GM18498 (cell line): ENCODE results near the gene PTGS1.

Experiments
- ATAC-seq: cut with Tn5 transposase; IDR thresholded peaks from one replicate; pipeline ENCODE4 v1.9.1; 2021; ENCODE audit warnings: mild to moderate bottlenecking, moderate library complexity; ENCODE audit not compliant: unreplicated experiment

Gene PTGS1

DNA sequence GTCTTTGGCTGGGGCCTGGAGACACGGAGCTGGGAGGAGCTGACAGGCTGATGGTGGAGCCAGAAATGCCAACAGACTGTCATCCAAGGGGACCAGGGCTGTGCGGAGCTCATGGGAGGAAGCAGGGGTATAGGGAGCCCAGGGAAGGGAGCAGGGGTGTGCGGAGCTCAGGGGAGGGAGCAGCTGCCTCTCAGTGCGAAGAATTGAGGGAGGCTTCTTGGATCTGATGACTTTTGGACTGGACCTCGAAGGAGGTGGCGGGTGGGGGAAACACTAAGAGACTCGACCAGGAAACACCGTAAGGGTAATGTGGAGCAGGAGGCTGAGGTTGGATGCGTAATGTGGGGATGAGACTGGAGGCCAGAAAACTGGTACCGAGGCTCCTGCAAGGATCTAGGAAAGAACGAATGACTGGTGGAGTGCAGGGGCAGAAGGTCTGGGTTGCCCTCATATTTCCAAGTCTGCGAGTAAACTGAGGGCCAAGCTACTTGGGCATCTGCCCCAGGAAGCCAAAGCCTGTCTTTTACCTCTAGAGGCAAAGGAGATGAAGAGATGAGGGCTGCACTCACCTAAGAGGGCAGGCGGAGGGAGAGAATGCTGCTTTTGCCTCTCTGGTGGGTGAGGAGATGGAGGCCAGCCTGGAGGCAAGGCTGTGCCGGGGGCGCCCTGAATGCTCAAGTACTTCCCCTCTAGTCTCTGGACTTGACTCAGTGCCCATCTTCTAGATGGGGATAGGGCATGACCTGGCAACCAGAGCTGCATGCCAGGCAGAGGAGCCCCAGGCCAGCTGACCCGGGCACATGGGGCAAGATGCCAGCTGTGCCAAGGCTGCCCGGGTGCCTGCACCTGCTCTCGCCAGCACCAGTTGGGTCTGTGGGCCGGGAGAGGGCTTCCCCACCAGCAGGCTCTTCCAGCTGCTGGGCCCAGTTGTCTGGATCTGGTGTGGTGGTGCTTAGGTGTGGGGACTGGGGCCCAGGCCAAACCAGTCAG is 2.3 kb downstream of the PTGS1 start:
- no peak for ATAC-seq

GRCh38 chr9:122374885-122375420 is 4.1 kb downstream of the PTGS1 start:
- no peak for ATAC-seq

DNA sequence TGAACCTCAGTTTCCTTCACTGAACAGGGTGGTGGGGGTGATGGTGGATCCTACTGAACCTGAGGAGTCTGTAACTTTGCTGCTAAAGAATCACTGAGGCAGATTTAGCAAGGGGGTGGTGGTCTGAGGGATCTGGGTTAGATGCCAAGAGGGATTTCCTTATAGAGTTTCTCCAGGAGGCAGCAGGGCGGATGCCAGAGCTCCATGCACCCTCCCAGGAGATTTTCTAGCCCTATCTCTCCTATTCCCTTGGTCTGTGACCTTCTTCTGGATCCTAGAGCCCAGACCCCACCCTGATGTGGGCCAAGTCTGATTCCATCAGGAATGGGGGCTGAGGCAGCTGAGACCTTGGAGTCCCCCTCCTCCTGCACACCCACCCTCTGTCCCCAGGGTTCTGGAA is 6.0 kb downstream of the PTGS1 start:
- ATAC-seq: no peak

- ATAC-seq: no peak
Observed at GRCh38 chr9:122377241-122378164, 6.7 kb downstream of the PTGS1 start.

DNA sequence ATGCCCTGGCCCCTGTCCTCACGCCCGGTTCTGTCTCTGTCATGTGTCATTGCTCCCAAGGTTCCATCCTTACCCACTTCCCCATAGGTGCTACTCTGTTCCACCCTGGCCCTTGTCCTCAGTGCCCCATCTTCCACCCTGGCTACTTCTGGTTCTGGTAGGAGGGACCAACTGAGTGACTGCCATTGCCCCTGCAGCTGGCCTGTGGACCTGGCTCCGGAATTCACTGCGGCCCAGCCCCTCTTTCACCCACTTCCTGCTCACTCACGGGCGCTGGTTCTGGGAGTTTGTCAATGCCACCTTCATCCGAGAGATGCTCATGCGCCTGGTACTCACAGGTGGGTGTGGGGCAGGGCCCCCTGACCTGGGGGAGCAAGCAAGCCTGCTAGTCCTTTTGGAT is 7.4 kb downstream of the PTGS1 start:
- no peak for ATAC-seq

GRCh38 chr9:122379340-122379739 is 8.5 kb downstream of the PTGS1 start:
- no peak for ATAC-seq

DNA sequence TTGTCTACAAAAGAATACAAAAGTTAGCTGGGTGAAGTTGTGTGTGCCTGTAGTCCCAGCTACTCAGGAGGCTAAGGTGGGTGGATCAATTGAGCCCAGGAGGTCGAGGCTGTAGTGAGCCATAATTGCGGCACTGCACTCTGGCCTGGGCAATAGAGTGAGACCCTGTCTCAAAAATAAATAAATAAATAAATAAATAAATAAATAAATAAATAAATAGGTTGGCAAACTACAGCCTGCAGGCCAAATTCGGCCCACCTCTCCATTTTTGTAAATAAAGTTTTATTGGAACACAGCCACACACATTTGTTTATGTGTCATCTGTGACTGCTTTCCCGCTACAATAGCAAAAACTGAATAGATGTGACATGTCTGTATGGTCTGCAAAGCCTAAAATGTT is 9.5 kb downstream of the PTGS1 start:
- no peak for ATAC-seq

DNA sequence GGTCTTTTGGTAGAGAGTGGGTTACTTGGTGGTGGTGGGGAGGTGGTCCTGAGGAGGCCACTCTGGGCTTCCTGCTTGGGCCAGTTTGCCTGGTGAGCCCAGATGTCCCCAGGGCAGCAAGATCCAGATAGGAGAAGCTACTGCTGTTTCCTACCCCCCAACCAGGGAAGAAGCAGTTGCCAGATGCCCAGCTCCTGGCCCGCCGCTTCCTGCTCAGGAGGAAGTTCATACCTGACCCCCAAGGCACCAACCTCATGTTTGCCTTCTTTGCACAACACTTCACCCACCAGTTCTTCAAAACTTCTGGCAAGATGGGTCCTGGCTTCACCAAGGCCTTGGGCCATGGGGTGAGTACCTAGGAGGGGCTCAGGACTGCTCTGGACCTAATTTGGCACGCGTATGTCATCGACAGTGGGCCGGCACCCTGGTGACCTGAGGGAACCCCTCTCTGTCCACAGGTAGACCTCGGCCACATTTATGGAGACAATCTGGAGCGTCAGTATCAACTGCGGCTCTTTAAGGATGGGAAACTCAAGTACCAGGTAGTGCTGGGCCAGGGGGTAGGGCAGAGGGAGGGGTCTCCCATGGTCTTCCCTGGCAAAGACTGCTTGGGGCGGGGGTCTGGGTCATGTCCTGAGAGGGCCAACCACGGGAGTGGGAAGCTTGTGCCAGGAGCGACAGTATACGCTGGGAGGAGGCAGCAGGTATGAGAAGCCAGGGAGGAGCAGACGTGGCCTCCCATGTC is 10.6 kb downstream of the PTGS1 start:
- no peak for ATAC-seq

DNA sequence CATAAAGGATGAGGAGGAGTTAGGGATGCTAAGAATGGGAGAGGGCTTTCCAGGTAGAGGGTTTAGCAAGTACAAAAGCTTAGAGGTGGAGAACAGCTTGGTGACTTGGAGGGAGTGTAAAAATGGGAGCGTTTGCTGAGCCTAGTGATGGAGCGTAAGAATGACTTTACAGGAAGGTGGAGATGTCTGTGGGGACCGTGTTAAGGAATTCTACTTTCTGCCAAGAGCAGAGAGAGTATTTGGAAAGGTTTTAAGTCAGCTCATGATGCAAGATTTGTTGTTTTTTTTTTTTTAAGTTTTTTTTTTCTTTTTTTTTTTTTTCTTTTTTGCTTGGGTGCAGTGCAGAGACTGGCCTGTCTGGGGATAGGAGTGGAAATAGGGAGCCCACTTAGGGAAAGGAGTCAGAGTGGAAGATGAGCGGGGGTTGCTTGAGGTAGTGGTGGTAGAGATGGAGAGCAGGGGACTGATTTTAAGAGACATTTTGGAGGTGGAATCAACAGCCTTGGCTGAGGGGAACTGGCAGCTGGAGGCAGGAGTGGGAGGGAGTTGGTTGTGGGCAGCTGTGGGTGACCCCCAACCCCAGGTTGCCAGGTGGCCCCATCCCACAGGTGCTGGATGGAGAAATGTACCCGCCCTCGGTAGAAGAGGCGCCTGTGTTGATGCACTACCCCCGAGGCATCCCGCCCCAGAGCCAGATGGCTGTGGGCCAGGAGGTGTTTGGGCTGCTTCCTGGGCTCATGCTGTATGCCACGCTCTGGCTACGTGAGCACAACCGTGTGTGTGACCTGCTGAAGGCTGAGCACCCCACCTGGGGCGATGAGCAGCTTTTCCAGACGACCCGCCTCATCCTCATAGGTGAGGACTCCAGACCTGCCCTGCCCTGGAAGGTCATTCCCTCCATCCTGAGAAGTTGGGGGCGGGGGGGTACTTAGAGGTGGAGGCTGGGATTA is 12.4 kb downstream of the PTGS1 start:
- no peak for ATAC-seq

DNA sequence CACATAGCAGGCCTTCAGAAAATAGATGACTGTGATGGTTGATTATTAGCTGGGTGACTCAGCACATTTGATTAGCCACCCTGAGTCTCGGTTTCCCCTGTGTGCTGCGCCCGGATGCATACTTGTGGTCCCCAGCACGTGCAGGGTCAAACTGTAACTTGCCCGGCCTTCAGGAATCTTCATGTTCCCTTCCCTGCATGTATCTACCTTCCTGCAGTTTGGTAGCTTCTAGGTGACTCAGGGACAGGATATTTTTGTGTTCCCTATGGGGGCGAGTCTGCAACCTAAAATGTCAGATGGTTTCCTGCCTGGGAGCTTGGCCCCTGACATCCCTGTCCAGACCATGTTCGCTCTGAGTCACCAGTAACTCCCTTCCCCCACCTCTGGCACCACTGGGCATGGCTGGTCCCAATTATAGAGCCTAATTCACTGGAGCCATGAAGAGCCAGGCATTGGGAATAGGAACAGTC is 13.2 kb downstream of the PTGS1 start:
- no peak for ATAC-seq

DNA sequence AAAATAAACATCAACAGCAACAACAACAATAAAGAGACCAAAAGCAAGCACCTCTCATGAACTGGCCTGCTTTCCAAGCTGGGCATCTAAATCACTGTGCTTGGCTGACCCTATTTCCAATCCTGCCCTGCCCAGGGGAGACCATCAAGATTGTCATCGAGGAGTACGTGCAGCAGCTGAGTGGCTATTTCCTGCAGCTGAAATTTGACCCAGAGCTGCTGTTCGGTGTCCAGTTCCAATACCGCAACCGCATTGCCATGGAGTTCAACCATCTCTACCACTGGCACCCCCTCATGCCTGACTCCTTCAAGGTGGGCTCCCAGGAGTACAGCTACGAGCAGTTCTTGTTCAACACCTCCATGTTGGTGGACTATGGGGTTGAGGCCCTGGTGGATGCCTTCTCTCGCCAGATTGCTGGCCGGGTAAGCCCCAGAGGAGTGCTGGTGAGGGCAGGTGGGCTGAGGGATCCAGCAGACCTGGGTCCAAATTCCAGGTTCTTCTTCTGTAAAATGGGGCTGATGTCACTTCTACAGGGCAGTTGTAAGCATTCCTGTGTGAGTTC is 15.6 kb downstream of the PTGS1 start:
- no peak for ATAC-seq

GRCh38 chr9:122387536-122387935 is 16.7 kb downstream of the PTGS1 start:
- ATAC-seq: no peak

GRCh38 chr9:122389195-122389594 is 18.4 kb downstream of the PTGS1 start:
- no peak for ATAC-seq

DNA sequence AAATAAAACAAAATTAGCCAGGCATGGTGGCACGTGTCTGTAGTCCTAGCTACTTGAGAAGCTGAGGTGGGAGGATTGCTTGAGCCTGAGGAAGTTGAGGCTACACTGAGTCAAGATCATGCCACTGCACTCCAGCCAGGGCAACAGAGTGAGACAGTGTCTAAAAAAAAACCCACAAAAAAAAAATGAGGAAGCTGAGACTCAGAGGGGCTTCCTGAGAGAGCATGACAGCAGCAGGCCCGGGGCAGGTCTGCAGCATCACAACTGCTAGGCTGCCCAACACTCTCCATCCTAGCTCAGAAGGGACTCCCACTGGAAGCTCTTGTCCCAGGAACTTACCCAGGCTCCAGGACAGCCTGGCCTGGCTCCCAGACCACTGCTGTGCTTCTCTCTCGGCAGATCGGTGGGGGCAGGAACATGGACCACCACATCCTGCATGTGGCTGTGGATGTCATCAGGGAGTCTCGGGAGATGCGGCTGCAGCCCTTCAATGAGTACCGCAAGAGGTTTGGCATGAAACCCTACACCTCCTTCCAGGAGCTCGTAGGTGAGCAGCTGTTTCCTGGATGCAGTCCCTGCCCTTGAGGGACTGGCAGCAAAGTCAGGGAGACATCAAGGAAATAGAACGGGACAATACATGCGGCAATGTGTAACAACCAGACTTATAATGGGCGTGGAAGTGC is 19.1 kb downstream of the PTGS1 start:
- peak; percentile 52 for ATAC-seq

GRCh38 chr9:122392284-122392683 is 21.5 kb downstream of the PTGS1 start:
- no peak for ATAC-seq

GRCh38 chr9:122392714-122393113 is 21.9 kb downstream of the PTGS1 start:
- no peak for ATAC-seq

DNA sequence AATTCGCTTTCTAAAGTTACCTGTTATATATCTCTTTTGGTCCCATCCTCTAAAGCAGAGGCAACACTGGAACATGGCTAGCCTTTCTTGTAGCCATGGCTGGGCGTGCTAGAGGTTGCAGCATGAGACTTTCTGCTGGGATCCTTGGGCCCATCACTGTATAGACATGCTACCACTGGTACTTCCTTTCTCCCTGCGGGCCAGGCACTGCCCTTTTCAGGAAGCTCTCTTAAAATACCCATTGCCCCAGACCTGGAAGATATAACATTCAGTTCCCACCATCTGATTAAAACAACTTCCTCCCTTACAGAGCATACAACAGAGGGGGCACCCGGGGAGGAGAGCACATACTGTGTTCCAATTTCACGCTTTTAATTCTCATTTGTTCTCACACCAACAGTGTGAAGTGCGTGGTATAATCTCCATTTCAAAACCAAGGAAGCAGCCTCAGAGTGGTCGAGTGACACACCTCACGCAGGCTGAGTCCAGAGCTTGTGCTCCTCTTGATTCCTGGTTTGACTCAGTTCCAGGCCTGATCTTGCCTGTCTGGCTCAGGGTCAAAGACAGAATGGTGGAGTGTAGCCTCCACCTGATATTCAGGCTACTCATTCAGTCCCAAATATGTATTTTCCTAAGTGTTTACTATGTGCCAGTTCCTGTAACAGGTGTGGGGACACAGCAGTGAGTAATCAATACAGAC is 22.6 kb downstream of the PTGS1 start:
- ATAC-seq: no peak
